B cell (primary cell): ENCODE results near the gene CEP19. TPM values are rescaled to one million over a fixed set of nuclear protein-coding genes. Genes with fewer than 3 reads are reported as not detected.

Experiments
- ATAC-seq: fragments of 200-7000 bp; cut with Tn5 transposase; one replicate; pipeline ENCODE4 v1.10.0; 2021; ENCODE audit warnings: low read depth, mild to moderate bottlenecking, moderate number of reproducible peaks, moderate library complexity
- CTCF ChIA-PET: fragments of 350-600 bp; sonication (Branson Sonifier 250); formaldehyde crosslinking; loops from one replicate; lab custom pipeline; 2021; ENCODE audit warnings: antibody characterized with exemption, inconsistent platforms; lab: Charles Lee
- POLR2A ChIA-PET: fragments of 350-600 bp; sonication (Branson Sonifier 250); formaldehyde crosslinking; loops from one replicate; lab custom pipeline; 2021; ENCODE audit warnings: antibody characterized with exemption; lab: Charles Lee
- DNase-seq: peaks from one replicate; pipeline ENCODE4 v3.0.0; 2013
- H2AFZ ChIP-seq: 2 replicates; pipeline ENCODE4 v1.6.1; 2012; ENCODE audit warnings: mild to moderate bottlenecking, low read depth, low read length; ENCODE audit not compliant: insufficient read depth, poor library complexity, severe bottlenecking
- H3K27ac ChIP-seq, 2 donors: 1 replicate in 1 of 2; 2 replicates in 1 of 2; pipeline ENCODE4 v1.5.1; 2012 to 2013; ENCODE audit warnings: low read length in 2 of 2, mild to moderate bottlenecking in 2 of 2, moderate library complexity in 1 of 2
- H3K27me3 ChIP-seq, 4 experiments: fragments of 200-600 bp in 1 of 4; sonication (generic) in 1 of 4; replicated peaks in 1 of 4; 1 replicate in 2 of 4; 2 replicates in 2 of 4; pipeline versions ENCODE4 v1.6.1 to v1.7.0; 2013 to 2016; ENCODE audit warnings: low read length in 3 of 4, mild to moderate bottlenecking in 2 of 4, mixed read lengths in 1 of 4, moderate library complexity in 1 of 4; ENCODE audit not compliant: insufficient read depth in 4 of 4, control insufficient read depth in 3 of 4; ENCODE audit errors: control extremely low read depth in 1 of 4
- H3K36me3 ChIP-seq, 2 experiments: replicated peaks in 1 of 2; 1 replicate in 1 of 2; 2 replicates in 1 of 2; pipeline versions ENCODE4 v1.6.1 to v1.7.1; 2013; ENCODE audit warnings: low read length in 1 of 2; ENCODE audit not compliant: insufficient read depth in 2 of 2, control insufficient read depth in 1 of 2; ENCODE audit errors: control extremely low read depth in 1 of 2, extremely low read depth in 1 of 2
- H3K4me1 ChIP-seq, 2 donors: fragments of 200-600 bp in 1 of 2; sonication (generic) in 1 of 2; 1 replicate in 1 of 2; 2 replicates in 1 of 2; pipeline versions ENCODE4 v1.5.1 to v1.6.1; 2013 to 2017; ENCODE audit warnings: low read length in 2 of 2; ENCODE audit not compliant: control insufficient read depth in 2 of 2, insufficient read depth in 2 of 2
- H3K4me2 ChIP-seq: replicated peaks from 2 replicates; pipeline ENCODE3; 2012; ENCODE audit warnings: mild to moderate bottlenecking, low read depth, low read length; ENCODE audit not compliant: poor library complexity, severe bottlenecking
- H3K4me3 ChIP-seq, 5 experiments: fragments of 200-600 bp in 1 of 5; sonication (generic) in 1 of 5; 1 replicate in 3 of 5; 2 replicates in 2 of 5; pipeline versions ENCODE4 v1.5.1 to v1.7.0; 2011 to 2016; ENCODE audit warnings: low read length in 4 of 5, mild to moderate bottlenecking in 4 of 5, low read depth in 2 of 5, control low read depth in 1 of 5, moderate library complexity in 1 of 5; ENCODE audit not compliant: insufficient read depth in 1 of 5; ENCODE audit errors: control extremely low read depth in 1 of 5, extremely low read depth in 1 of 5
- H3K79me2 ChIP-seq: fragments of 200-600 bp; sonication (generic); one replicate; pipeline ENCODE4 v1.6.0; 2016; ENCODE audit warnings: low read length; ENCODE audit not compliant: control insufficient read depth, insufficient read depth
- H3K9ac ChIP-seq: fragments of 200-600 bp; sonication (generic); 2 replicates; pipeline ENCODE4 v1.6.1; 2017; ENCODE audit warnings: mild to moderate bottlenecking, low read length, moderate library complexity
- H3K9me3 ChIP-seq, 3 donors: one replicate each; pipeline versions ENCODE4 v1.6.1 to v1.7.1; 2013; ENCODE audit warnings: low read length in 2 of 3; ENCODE audit not compliant: control insufficient read depth in 2 of 3, insufficient read depth in 1 of 3; ENCODE audit errors: control extremely low read depth in 1 of 3
- H4K20me1 ChIP-seq: 2 replicates; pipeline ENCODE4 v1.6.0; 2012; ENCODE audit warnings: mild to moderate bottlenecking, low read length; ENCODE audit not compliant: insufficient read depth, control insufficient read depth, poor library complexity, severe bottlenecking
- H3K27ac Mint-ChIP-seq: one replicate; pipeline ENCODE4 v1.8.0; 2021; ENCODE audit warnings: mixed read lengths
- H3K27me3 Mint-ChIP-seq: one replicate; pipeline ENCODE4 v1.8.0; 2021; ENCODE audit warnings: mixed read lengths
- H3K4me1 Mint-ChIP-seq: one replicate; pipeline ENCODE4 v1.8.0; 2021; ENCODE audit warnings: mixed read lengths
- H3K4me3 Mint-ChIP-seq: one replicate; pipeline ENCODE4 v1.8.0; 2021; ENCODE audit warnings: mixed read lengths
- H3K9me3 Mint-ChIP-seq: one replicate; pipeline ENCODE4 v1.8.0; 2022; ENCODE audit warnings: mixed read lengths; ENCODE audit not compliant: insufficient read depth
- CTCF ChIP-seq: fragments of 200-600 bp; IDR thresholded peaks from one replicate; pipeline ENCODE4 v1.8.0; 2022; ENCODE audit warnings: antibody characterized with exemption, mild to moderate bottlenecking
- EZH2 ChIP-seq: IDR thresholded peaks from 2 replicates; pipeline ENCODE4 v1.6.1; 2012; ENCODE audit warnings: borderline replicate concordance, low read depth, mild to moderate bottlenecking, moderate library complexity, low read length; ENCODE audit not compliant: insufficient read depth, poor library complexity, severe bottlenecking
- WGBS: methylation state at CpG from one replicate; pipeline ENCODE4 v1.1.5; 2013; ENCODE audit warnings: missing lambda C conversion rate; ENCODE audit not compliant: insufficient coverage; 5-methylcytosine and 5-hydroxymethylcytosine counted together
- intact Hi-C: fragments of 100-400 bp; cut with micrococcal nuclease; formaldehyde crosslinking; loops from one replicate; pipeline ENCODE4 v1.10.0; 2022
- polyA plus RNA-seq: library from polyadenylated mRNA; depleted of rRNA; stranded (reverse); fragments of >200 nt; gene quantifications from 2 replicates; pipeline ENCODE4 v1.2.3, GENCODE V29; 2012
- total RNA-seq, 2 donors: library from RNA; stranded (reverse); fragments of 120-200 nt in 1 of 2; gene quantifications; 1 replicate in 1 of 2; 2 replicates in 1 of 2; pipeline versions ENCODE4 v1.2.3 to v1.2.4, GENCODE V29; 2013 to 2022

The CEP19 gene
- total and polyA plus RNA-seq, 2 donors (not counting 1 experiment from before 2014, with no cell fraction given): 0.45 to 4.6 TPM

GRCh38 chr3:196736670-196737374, 24.8 kb upstream of the CEP19 start:
- ChIA-PET CTCF (interaction anchor here (0.9 kb wide), 1 partner anchor 98 kb away, joined by 5 read pairs; no protein-coding TSS in a partner anchor), POLR2A (no interaction called here)
- Histone ChIP-seq H3K4me1 (peaks cover 16% of the 10 kb centered on the region in 2 donors), H3K9me3 (no peaks in the 10 kb centered on the region), H4K20me1 (peaks cover 14% of the 10 kb centered on the region), H3K27ac (no peak overlapping the region), H3K4me2 (no peak overlapping the region), H3K9ac (no peak overlapping the region), H3K79me2 (peaks cover 40% of the 10 kb centered on the region), H3K36me3 (no peaks in the 10 kb centered on the region), H3K27me3 (no peaks in the 10 kb centered on the region), H3K4me3 (no peak overlapping the region), H2AFZ (no peak overlapping the region)
- Mint-ChIP-seq H3K27ac (no peak overlapping the region), H3K4me1 (peaks cover 19% of the 10 kb centered on the region), H3K9me3 (no peaks in the 10 kb centered on the region), H3K4me3 (no peak overlapping the region), H3K27me3 (no peaks in the 10 kb centered on the region)
- intact Hi-C loops: no loop called here
- 100% methylated on average over 1 of the region's 4 CpGs for WGBS
- TF ChIP-seq CTCF: no peak
- TF ChIP-seq EZH2: no peak
- no peak for ATAC-seq
- DNase-seq: no peak

DNA sequence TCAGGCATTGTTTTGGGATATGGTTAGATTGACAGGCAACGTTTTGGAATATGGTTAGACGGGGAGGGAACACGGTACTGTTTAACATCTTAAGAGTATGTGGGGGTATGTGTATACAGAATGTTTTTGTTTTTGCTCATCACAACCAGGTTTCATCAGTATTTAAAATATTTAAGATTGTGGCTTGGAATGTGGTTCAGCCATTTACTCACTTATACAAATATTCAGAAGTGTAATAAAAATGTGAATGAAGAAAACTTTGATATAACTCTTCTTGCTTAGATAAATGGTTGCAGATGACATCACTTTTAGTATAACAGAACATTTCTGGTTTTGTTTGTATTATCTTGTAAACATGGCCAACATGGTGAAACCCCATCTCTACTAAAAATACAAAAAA, 23.7 kb upstream of the CEP19 start:
- H4K20me1 ChIP-seq: peaks cover 9% of the 10 kb centered on the region
- no peak overlapping the region for H2AFZ ChIP-seq
- Mint-ChIP-seq H3K9me3 (no peaks in the 10 kb centered on the region), H3K4me3 (no peak overlapping the region), H3K27me3 (no peaks in the 10 kb centered on the region), H3K27ac (no peak overlapping the region), H3K4me1 (peaks cover 8% of the 10 kb centered on the region)
- intact Hi-C loops: no loop called here
- WGBS: no CpG with 5 or more reads among the region's 3 CpGs
- no peak for ATAC-seq
- H3K36me3 ChIP-seq: no peaks in the 10 kb centered on the region
- TF ChIP-seq CTCF: no peak
- TF ChIP-seq EZH2: no peak
- no peak overlapping the region for H3K4me2 ChIP-seq
- no peaks in the 10 kb centered on the region for H3K27me3 ChIP-seq
- H3K4me1 ChIP-seq: peaks cover 6% of the 10 kb centered on the region in 2 donors
- H3K9ac ChIP-seq: no peak overlapping the region
- CTCF ChIA-PET: interaction anchor here (0.6 to 0.9 kb wide), 2 partner anchors 97 to 697 kb away, joined by 3 to 5 read pairs; no protein-coding TSS in a partner anchor
- no peaks in the 10 kb centered on the region for H3K9me3 ChIP-seq
- H3K4me3 ChIP-seq: no peak overlapping the region
- H3K27ac ChIP-seq: no peak overlapping the region
- no peak for DNase-seq
- POLR2A ChIA-PET: interaction anchor here (0.7 kb wide), 1 partner anchor 85 kb away, joined by 3 read pairs; no protein-coding TSS in a partner anchor
- H3K79me2 ChIP-seq: peaks cover 29% of the 10 kb centered on the region
